ENCODE data around the gene SLC6A20. TPM values are rescaled to one million over a fixed set of nuclear protein-coding genes. Genes with fewer than 3 reads are reported as not detected.

SLC6A20 gene
- total RNA-seq, 1 experiment from 2014 or later = 0.89 TPM

DNA sequence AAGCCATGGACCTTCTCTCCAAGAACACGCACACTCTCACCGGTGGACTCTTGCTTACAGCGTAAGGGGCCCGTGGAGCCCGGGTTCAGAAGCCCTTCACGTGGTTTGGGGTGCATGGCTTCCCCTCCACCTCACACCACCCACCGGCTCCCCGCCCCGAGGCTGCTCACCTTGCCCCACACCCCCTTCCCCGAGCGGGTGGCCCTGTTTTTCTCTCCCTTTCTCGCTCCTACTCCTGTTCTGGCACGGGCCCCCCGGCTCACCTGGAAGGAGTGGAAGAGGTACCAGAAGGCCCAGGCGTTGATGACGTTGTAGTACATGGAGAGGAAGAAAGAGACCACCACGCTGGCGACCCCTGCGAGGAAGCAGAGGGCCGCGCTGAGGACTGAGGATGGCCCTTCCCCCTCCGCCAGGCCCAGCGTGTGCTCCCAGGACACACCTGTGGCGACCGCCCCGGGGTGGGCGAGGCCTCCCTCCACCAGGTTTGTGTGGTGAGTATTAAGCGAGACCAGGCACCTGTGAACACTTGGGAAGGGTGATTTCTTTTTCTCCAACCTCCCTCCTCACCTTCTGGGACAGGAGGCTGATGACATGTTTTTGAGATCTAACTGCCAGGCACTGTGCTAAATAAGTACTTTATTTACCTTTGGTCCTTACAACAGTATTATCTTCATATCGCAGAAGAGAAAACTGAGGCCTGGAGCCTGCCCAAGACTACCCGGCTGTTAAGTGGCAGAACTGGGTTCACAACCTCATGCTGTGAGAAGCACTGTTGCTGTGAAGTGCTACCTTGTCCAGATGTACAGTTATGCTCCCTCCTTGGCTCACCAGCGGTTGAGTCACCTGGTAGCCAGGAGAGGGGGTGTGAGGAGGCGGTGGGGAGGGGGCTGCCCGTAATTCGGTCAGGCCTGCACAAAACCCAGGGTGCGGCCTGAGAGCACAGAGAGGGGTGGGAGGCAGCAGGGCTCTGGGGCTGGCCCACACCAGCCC, 16.3 kb downstream of the SLC6A20 start:
- Histone ChIP-seq H3K79me2 (ENCODE audit: insufficient read depth, low read length) (no peaks in the 10 kb centered on the region), H3K36me3 (ENCODE audit: control insufficient read depth in 1 of 2, insufficient read depth in 2 of 2, low read length in 2 of 2) (no peaks in the 10 kb centered on the region), H3K4me1 (ENCODE audit: control insufficient read depth in 1 of 2, insufficient read depth in 2 of 2, low read length in 2 of 2) (peaks cover 0 to 4% of the 10 kb centered on the region in 2 experiments; a peak in 1 of 4 replicates), H3K9me2 (ENCODE audit: insufficient read depth) (no peaks in the 10 kb centered on the region), H3K27ac (ENCODE audit: low read depth, low read length) (no peak overlapping the region), H2AFZ (ENCODE audit: low read depth, low read length, poor library complexity, severe bottlenecking) (no peak overlapping the region), H3K4me3 (replicated peaks in 1 of 2; ENCODE audit: low read depth in 1 of 2, low read length in 2 of 2) (no peak overlapping the region), H3K9ac (ENCODE audit: low read length) (no peak overlapping the region), H3K9me3 (ENCODE audit: control insufficient read depth in 1 of 2, insufficient read depth in 1 of 2, low read depth in 1 of 2, low read length in 2 of 2) (no peaks in the 10 kb centered on the region), H4K20me1 (ENCODE audit: insufficient read depth) (no peaks in the 10 kb centered on the region), H3K27me3 (ENCODE audit: insufficient read depth, low read length) (no peaks in the 10 kb centered on the region), H3K4me2 (ENCODE audit: low read length) (no peak overlapping the region)
- ChIA-PET RAD21 (ENCODE audit: low non-redundant PET in 1 of 2, low total read pairs in 2 of 2, uncharacterized antibody in 2 of 2, unreplicated experiment in 2 of 2) (no interaction called here), CTCF (no interaction called here), POLR2A (no interaction called here)
- ATAC-seq = no peak
- no peak for DNase-seq (ENCODE audit: low read depth, low spot score)
- TF ChIP-seq, protein P1, sequence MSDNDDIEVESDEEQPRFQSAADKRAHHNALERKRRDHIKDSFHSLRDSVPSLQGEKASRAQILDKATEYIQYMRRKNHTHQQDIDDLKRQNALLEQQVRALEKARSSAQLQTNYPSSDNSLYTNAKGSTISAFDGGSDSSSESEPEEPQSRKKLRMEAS (IDR thresholded peaks at IDR 0.05) = no peak
- no peak for TF ChIP-seq SP1 (IDR thresholded peaks at IDR 0.05; ENCODE audit: low read depth)
- no peak for TF ChIP-seq EZH2phosphoT487 (IDR thresholded peaks at IDR 0.05; ENCODE audit: borderline replicate concordance)
- no peak for TF ChIP-seq CEBPB (IDR thresholded peaks at IDR 0.05; ENCODE audit: low read depth)
- no peak for TF ChIP-seq ZNF274 (IDR thresholded peaks at IDR 0.05; ENCODE audit: low read depth, low read length)
- no peak for TF ChIP-seq CTCF (IDR thresholded peaks at IDR 0.05 in 2 of 3, conservative IDR thresholded peaks at IDR 0.05 in 1 of 3; ENCODE audit: borderline replicate concordance in 1 of 3, insufficient read depth in 1 of 3, low read depth in 2 of 3, low read length in 2 of 3)
- no peak for TF ChIP-seq ZFX (IDR thresholded peaks at IDR 0.05)
- TF ChIP-seq JUND (IDR thresholded peaks at IDR 0.05) = no peak
- TF ChIP-seq YY1 (IDR thresholded peaks at IDR 0.05; ENCODE audit: extremely low read depth, insufficient replicate concordance, low read depth, low read length) = no peak
- no peak for TF ChIP-seq SIN3A (IDR thresholded peaks at IDR 0.05; ENCODE audit: low read depth)
- no peak for TF ChIP-seq TCF7L2 (IDR thresholded peaks at IDR 0.05; ENCODE audit: borderline replicate concordance, extremely low read depth, insufficient read depth, insufficient read length)
- no peak for TF ChIP-seq EZH2 (IDR thresholded peaks at IDR 0.05)
- TF ChIP-seq, protein P2, sequence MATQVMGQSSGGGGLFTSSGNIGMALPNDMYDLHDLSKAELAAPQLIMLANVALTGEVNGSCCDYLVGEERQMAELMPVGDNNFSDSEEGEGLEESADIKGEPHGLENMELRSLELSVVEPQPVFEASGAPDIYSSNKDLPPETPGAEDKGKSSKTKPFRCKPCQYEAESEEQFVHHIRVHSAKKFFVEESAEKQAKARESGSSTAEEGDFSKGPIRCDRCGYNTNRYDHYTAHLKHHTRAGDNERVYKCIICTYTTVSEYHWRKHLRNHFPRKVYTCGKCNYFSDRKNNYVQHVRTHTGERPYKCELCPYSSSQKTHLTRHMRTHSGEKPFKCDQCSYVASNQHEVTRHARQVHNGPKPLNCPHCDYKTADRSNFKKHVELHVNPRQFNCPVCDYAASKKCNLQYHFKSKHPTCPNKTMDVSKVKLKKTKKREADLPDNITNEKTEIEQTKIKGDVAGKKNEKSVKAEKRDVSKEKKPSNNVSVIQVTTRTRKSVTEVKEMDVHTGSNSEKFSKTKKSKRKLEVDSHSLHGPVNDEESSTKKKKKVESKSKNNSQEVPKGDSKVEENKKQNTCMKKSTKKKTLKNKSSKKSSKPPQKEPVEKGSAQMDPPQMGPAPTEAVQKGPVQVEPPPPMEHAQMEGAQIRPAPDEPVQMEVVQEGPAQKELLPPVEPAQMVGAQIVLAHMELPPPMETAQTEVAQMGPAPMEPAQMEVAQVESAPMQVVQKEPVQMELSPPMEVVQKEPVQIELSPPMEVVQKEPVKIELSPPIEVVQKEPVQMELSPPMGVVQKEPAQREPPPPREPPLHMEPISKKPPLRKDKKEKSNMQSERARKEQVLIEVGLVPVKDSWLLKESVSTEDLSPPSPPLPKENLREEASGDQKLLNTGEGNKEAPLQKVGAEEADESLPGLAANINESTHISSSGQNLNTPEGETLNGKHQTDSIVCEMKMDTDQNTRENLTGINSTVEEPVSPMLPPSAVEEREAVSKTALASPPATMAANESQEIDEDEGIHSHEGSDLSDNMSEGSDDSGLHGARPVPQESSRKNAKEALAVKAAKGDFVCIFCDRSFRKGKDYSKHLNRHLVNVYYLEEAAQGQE (IDR thresholded peaks at IDR 0.05; ENCODE audit: low read depth) = no peak
- no peak for TF ChIP-seq CBX3 (IDR thresholded peaks at IDR 0.05; ENCODE audit: low read depth)
- TF ChIP-seq SRF (IDR thresholded peaks at IDR 0.05; ENCODE audit: low read depth) = no peak
- TF ChIP-seq, protein P3, sequence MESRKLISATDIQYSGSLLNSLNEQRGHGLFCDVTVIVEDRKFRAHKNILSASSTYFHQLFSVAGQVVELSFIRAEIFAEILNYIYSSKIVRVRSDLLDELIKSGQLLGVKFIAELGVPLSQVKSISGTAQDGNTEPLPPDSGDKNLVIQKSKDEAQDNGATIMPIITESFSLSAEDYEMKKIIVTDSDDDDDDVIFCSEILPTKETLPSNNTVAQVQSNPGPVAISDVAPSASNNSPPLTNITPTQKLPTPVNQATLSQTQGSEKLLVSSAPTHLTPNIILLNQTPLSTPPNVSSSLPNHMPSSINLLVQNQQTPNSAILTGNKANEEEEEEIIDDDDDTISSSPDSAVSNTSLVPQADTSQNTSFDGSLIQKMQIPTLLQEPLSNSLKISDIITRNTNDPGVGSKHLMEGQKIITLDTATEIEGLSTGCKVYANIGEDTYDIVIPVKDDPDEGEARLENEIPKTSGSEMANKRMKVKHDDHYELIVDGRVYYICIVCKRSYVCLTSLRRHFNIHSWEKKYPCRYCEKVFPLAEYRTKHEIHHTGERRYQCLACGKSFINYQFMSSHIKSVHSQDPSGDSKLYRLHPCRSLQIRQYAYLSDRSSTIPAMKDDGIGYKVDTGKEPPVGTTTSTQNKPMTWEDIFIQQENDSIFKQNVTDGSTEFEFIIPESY (IDR thresholded peaks at IDR 0.05; ENCODE audit: extremely low read depth, insufficient replicate concordance, low read length) = no peak
- TF ChIP-seq, protein P4, sequence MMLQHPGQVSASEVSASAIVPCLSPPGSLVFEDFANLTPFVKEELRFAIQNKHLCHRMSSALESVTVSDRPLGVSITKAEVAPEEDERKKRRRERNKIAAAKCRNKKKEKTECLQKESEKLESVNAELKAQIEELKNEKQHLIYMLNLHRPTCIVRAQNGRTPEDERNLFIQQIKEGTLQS (IDR thresholded peaks at IDR 0.05) = no peak
- TF ChIP-seq EGR1 (IDR thresholded peaks at IDR 0.05; ENCODE audit: low read depth) = no peak
- no peak for TF ChIP-seq POLR2A (IDR thresholded peaks at IDR 0.05; ENCODE audit: borderline replicate concordance, extremely low read depth, insufficient read depth, insufficient read length)
- intact Hi-C loops (cut with micrococcal nuclease) = no loop called here
- no TSS peak for BruUV-seq (replicated peaks)
